Bronchial epithelial cell (primary cell): ENCODE measurements around the gene ADCY3. TPM values are rescaled to one million over a fixed set of nuclear protein-coding genes. Genes with fewer than 3 reads are reported as not detected.

Experiments used
- DNase-seq: peaks from one replicate; pipeline ENCODE4 v3.0.0-alpha.2; 2010; ENCODE audit warnings: low read depth
- FAIRE-seq: peaks from 2 replicates; lab custom pipeline; 2011; peaks lifted over from hg19 to GRCh38; lab: Jason Lieb, UNC
- H3K27me3 ChIP-seq: 2 replicates; pipeline ENCODE4 v1.5.1; 2011; ENCODE audit warnings: low read length; ENCODE audit not compliant: control insufficient read depth, insufficient read depth
- H3K36me3 ChIP-seq: 2 replicates; pipeline ENCODE4 v1.5.1; 2011; ENCODE audit warnings: low read length; ENCODE audit not compliant: control insufficient read depth, insufficient read depth
- H3K4me3 ChIP-seq: 2 replicates; pipeline ENCODE4 v1.5.1; 2011; ENCODE audit warnings: mild to moderate bottlenecking, low read depth, low read length, control low read depth
- total RNA-seq: library from RNA; depleted of rRNA; stranded (reverse); fragments of >200 nt; gene quantifications from 2 replicates; pipeline ENCODE4 v1.2.1, GENCODE V29; 2014
- TF ChIP-seq, protein P1 (sequence below): IDR thresholded peaks from 2 replicates; pipeline ENCODE4 v1.5.1; 2011; ENCODE audit warnings: mild to moderate bottlenecking, moderate library complexity, low read length, control low read depth, inconsistent platforms; ENCODE audit not compliant: insufficient read depth, severe bottlenecking

ADCY3 gene
- total RNA-seq, 1 donor from 2014 or later = 31.1 TPM

DNA sequence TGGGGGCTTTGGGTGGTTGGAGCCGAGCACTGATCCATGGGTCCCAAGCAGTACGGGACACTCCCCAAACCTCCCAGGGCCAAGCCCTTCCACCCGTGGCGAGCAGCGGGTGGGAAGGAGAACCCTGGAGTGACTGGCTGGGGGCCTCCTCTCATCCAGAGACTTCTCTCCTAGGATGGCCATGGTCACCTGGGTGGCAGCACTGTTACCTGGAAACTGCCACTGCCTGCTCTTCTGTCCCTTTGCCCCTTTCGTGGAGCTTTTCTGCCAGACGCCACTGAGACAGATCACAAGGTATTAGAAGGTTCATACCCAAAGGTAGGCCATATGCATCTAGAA is 99.9 kb downstream of the ADCY3 start:
- Histone ChIP-seq H3K27me3 (no peaks in the 10 kb centered on the region), H3K36me3 (peaks cover 20% of the 10 kb centered on the region), H3K4me3 (no peak overlapping the region)
- DNase-seq (no peak), FAIRE-seq (no peak)
- TF ChIP-seq, protein P1, sequence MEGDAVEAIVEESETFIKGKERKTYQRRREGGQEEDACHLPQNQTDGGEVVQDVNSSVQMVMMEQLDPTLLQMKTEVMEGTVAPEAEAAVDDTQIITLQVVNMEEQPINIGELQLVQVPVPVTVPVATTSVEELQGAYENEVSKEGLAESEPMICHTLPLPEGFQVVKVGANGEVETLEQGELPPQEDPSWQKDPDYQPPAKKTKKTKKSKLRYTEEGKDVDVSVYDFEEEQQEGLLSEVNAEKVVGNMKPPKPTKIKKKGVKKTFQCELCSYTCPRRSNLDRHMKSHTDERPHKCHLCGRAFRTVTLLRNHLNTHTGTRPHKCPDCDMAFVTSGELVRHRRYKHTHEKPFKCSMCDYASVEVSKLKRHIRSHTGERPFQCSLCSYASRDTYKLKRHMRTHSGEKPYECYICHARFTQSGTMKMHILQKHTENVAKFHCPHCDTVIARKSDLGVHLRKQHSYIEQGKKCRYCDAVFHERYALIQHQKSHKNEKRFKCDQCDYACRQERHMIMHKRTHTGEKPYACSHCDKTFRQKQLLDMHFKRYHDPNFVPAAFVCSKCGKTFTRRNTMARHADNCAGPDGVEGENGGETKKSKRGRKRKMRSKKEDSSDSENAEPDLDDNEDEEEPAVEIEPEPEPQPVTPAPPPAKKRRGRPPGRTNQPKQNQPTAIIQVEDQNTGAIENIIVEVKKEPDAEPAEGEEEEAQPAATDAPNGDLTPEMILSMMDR = no peak

GRCh38 chr2:24819442-24820174 is 100.4 kb downstream of the ADCY3 start:
- no peaks in the 10 kb centered on the region for H3K27me3 ChIP-seq
- FAIRE-seq = no peak
- DNase-seq = no peak
- H3K4me3 ChIP-seq = no peak overlapping the region
- TF ChIP-seq, protein P1 = no peak
- H3K36me3 ChIP-seq = peaks cover 20% of the 10 kb centered on the region

GRCh38 chr2:24818721-24819167 is 101.3 kb downstream of the ADCY3 start:
- DNase-seq = no peak
- H3K27me3 ChIP-seq = no peaks in the 10 kb centered on the region
- H3K4me3 ChIP-seq = no peak overlapping the region
- H3K36me3 ChIP-seq = peaks cover 17% of the 10 kb centered on the region
- TF ChIP-seq, protein P1 = no peak
- no peak for FAIRE-seq

DNA sequence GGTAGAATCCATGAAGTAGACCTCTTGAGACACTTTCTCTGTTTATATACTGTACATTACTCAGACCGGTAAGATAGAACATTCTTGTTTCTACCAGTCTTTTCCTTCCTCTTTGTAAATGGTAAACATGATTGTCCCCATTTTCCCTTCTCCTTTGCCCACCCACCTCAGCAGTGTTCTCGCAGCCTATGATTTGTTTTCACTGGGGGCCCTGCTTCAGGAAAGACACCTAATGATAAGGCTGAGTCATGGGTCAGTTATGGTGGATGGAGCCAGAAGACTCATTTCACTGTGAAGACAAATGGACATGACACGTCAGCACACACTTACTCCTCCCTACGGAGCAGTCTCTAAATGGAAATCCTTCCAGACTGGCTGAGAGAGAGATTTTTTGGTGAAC is 103.2 kb downstream of the ADCY3 start:
- FAIRE-seq (no peak), DNase-seq (no peak)
- TF ChIP-seq, protein P1 = no peak
- no peaks in the 10 kb centered on the region for H3K27me3 ChIP-seq
- no peak overlapping the region for H3K4me3 ChIP-seq
- H3K36me3 ChIP-seq = peaks cover 17% of the 10 kb centered on the region

DNA sequence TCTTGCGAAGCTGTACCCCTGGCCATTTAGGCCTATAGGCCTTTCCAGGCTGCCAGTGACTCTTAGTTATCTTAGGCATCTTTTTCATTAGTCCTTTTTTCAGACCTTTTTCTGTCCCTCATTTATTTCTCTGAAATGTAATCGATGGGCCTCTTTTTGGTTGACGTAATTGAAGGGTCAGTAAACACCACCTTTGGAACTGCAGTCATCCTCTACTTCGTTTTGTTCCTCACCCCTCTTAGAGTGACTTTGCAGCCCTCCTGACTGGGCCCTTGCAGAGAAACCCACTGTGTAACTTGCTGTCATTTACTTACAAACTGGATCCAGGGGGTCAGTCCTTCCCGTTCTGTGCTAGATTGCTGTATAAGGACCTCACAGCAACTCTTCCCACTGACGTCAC is 103.6 kb downstream of the ADCY3 start:
- TF ChIP-seq, protein P1 = no peak
- peaks cover 17% of the 10 kb centered on the region for H3K36me3 ChIP-seq
- no peak for FAIRE-seq
- DNase-seq = no peak
- H3K27me3 ChIP-seq = no peaks in the 10 kb centered on the region
- no peak overlapping the region for H3K4me3 ChIP-seq

DNA sequence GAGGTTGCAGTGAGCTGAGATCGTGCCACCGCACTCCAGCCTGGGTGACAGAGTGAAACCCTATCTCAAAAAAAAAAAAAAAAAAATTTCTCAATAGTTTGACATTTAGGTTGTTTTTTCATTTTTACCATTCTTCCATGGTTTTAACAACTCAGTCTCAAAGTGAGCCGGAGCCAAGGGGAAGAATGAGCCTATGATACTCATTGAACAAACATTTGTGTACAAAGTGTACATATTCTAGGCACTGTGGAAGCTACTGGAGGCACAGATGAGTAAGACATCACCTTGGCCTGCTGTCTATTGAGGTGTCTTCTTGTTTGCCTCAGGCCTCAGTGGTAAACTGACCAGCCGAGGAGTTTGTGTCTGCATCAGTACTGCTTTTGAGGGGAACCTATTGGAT is 104.9 kb downstream of the ADCY3 start:
- DNase-seq (no peak), FAIRE-seq (no peak)
- Histone ChIP-seq H3K4me3 (no peak overlapping the region), H3K27me3 (no peaks in the 10 kb centered on the region), H3K36me3 (peaks cover 8% of the 10 kb centered on the region)
- TF ChIP-seq, protein P1 = no peak
